Hepatocyte (in vitro differentiated cells): Measurements from ENCODE around the gene SP1.

Experiments
- CTCF ChIP-seq: fragments of 200-600 bp; sonication (generic); IDR thresholded peaks from 2 replicates; pipeline ENCODE4 v1.5.1; 2016; ENCODE audit warnings: antibody characterized with exemption, mild to moderate bottlenecking; ENCODE audit not compliant: poor library complexity
- EZH2 ChIP-seq: fragments of 200-600 bp; sonication (generic); IDR thresholded peaks from 2 replicates; pipeline ENCODE4 v1.6.1; 2016; ENCODE audit warnings: antibody characterized with exemption, mild to moderate bottlenecking, borderline replicate concordance
- EZH2phosphoT487 ChIP-seq: fragments of 200-600 bp; sonication (generic); IDR thresholded peaks from one replicate; pipeline ENCODE4 v1.6.1; 2018; ENCODE audit warnings: antibody characterized with exemption, mild to moderate bottlenecking, low read depth, moderate library complexity; ENCODE audit not compliant: unreplicated experiment, severe bottlenecking

- TF ChIP-seq CTCF (no peak), EZH2 (no peak), EZH2phosphoT487 (no peak)
Measured at GRCh38 chr12:53399896-53400295, 19.9 kb downstream of the SP1 start.
